Fibroblast of lung (primary cell): ENCODE data around the gene KIF1A. TPM values are rescaled to one million over a fixed set of nuclear protein-coding genes. Genes with fewer than 3 reads are reported as not detected.

Experiments
- DNase-seq, 2 donors: peaks; one replicate each; pipeline versions ENCODE4 v3.0.0 to v3.0.0-alpha.2; 2010; ENCODE audit warnings: low read depth in 2 of 2
- H2AFZ ChIP-seq: 2 replicates; pipeline ENCODE4 v1.5.1; 2012; ENCODE audit warnings: low read length, control low read depth, inconsistent platforms
- H3K27ac ChIP-seq: 2 replicates; pipeline ENCODE4 v1.5.1; 2011; ENCODE audit warnings: low read length, control low read depth; ENCODE audit not compliant: insufficient read depth
- H3K27me3 ChIP-seq: 2 replicates; pipeline ENCODE4 v1.5.1; 2011; ENCODE audit warnings: mild to moderate bottlenecking, low read length; ENCODE audit not compliant: control insufficient read depth, insufficient read depth
- H3K36me3 ChIP-seq: 2 replicates; pipeline ENCODE4 v1.5.1; 2011; ENCODE audit warnings: low read length; ENCODE audit not compliant: control insufficient read depth, insufficient read depth
- H3K4me1 ChIP-seq: 2 replicates; pipeline ENCODE4 v1.5.1; 2011; ENCODE audit warnings: low read length; ENCODE audit not compliant: control insufficient read depth, insufficient read depth; ENCODE audit errors: extremely low read depth
- H3K4me2 ChIP-seq: 2 replicates; pipeline ENCODE4 v1.5.1; 2011; ENCODE audit warnings: low read length, control low read depth; ENCODE audit not compliant: insufficient read depth; ENCODE audit errors: extremely low read depth
- H3K4me3 ChIP-seq, 4 experiments: fragments of 200-600 bp in 1 of 4; sonication (generic) in 1 of 4; replicated peaks in 1 of 4; 2 replicates each; pipeline ENCODE4 v1.5.1; 2011 to 2016; ENCODE audit warnings: low read length in 4 of 4, low read depth in 3 of 4, mild to moderate bottlenecking in 3 of 4, control low read depth in 2 of 4, inconsistent platforms in 1 of 4, mixed read lengths in 1 of 4; ENCODE audit not compliant: insufficient read depth in 1 of 4; ENCODE audit errors: control extremely low read depth in 1 of 4
- H3K79me2 ChIP-seq: 2 replicates; pipeline ENCODE4 v1.5.1; 2012; ENCODE audit warnings: mild to moderate bottlenecking, low read length, inconsistent platforms; ENCODE audit not compliant: control insufficient read depth, insufficient read depth
- H3K9ac ChIP-seq: 2 replicates; pipeline ENCODE4 v1.5.1; 2011; ENCODE audit warnings: mild to moderate bottlenecking, low read length, control low read depth; ENCODE audit not compliant: insufficient read depth
- H3K9me3 ChIP-seq: 2 replicates; pipeline ENCODE4 v1.5.1; 2012; ENCODE audit warnings: low read depth, low read length; ENCODE audit not compliant: control insufficient read depth, insufficient read depth
- H4K20me1 ChIP-seq: 2 replicates; pipeline ENCODE4 v1.5.1; 2011; ENCODE audit warnings: low read length; ENCODE audit not compliant: control insufficient read depth, insufficient read depth; ENCODE audit errors: extremely low read depth
- CTCF ChIP-seq, 2 donors: IDR thresholded peaks in 1 of 2; conservative IDR thresholded peaks in 1 of 2; 1 replicate in 1 of 2; 2 replicates in 1 of 2; pipeline ENCODE4 v1.5.1; 2011 to 2012; ENCODE audit warnings: low read length in 2 of 2, control low read depth in 1 of 2, inconsistent platforms in 1 of 2, low read depth in 1 of 2, mild to moderate bottlenecking in 1 of 2
- EZH2 ChIP-seq: IDR thresholded peaks from 2 replicates; pipeline ENCODE4 v1.5.1; 2012; ENCODE audit warnings: low read length, control low read depth, mild to moderate bottlenecking; ENCODE audit errors: missing control alignments
- polyA plus RNA-seq, 2 donors: library from polyadenylated mRNA; depleted of rRNA in 1 of 2; stranded (reverse) in 1 of 2; unstranded in 1 of 2; fragments of >200 nt; gene quantifications; 2 replicates each; pipeline ENCODE4 v1.2.1, GENCODE V29; 2011 to 2012; ENCODE audit warnings: missing spikeins in 1 of 2
- total RNA-seq: library from RNA; depleted of rRNA; stranded (reverse); fragments of >200 nt; gene quantifications from 2 replicates; pipeline ENCODE4 v1.2.1, GENCODE V29; 2014

The KIF1A gene
- total and polyA plus RNA-seq, 2 donors (not counting 1 experiment from before 2014, with no cell fraction given) = 0.05 TPM; not detected in 1

- Histone ChIP-seq H4K20me1 (no peaks in the 10 kb centered on the region), H3K36me3 (no peaks in the 10 kb centered on the region), H3K4me3 (no peak overlapping the region), H3K9ac (no peak overlapping the region), H3K27me3 (peaks cover 13% of the 10 kb centered on the region), H3K4me2 (no peak overlapping the region), H3K4me1 (no peaks in the 10 kb centered on the region), H3K27ac (no peak overlapping the region), H2AFZ (no peak overlapping the region), H3K79me2 (no peaks in the 10 kb centered on the region), H3K9me3 (no peaks in the 10 kb centered on the region)
- TF ChIP-seq EZH2 (no peak), CTCF (conservative IDR thresholded peaks at IDR 0.05 in 1 of 2, IDR thresholded peaks at IDR 0.05 in 1 of 2; ENCODE audit: low read depth in 1 of 2, low read length in 2 of 2) (no peak)
- DNase-seq = no peak
Measured at GRCh38 chr2:240711296-240711695, 108.7 kb downstream of the KIF1A start.

GRCh38 chr2:240708457-240708856 is 111.6 kb downstream of the KIF1A start:
- H3K79me2 ChIP-seq = no peaks in the 10 kb centered on the region
- H3K27ac ChIP-seq = no peak overlapping the region
- no peak overlapping the region for H3K9ac ChIP-seq
- no peaks in the 10 kb centered on the region for H3K4me1 ChIP-seq
- H3K4me2 ChIP-seq = no peak overlapping the region
- no peaks in the 10 kb centered on the region for H3K36me3 ChIP-seq
- H4K20me1 ChIP-seq = no peaks in the 10 kb centered on the region
- no peaks in the 10 kb centered on the region for H3K9me3 ChIP-seq
- H3K4me3 ChIP-seq = no peak overlapping the region
- peaks cover 15% of the 10 kb centered on the region for H3K27me3 ChIP-seq
- no peak overlapping the region for H2AFZ ChIP-seq
- TF ChIP-seq CTCF (conservative IDR thresholded peaks at IDR 0.05 in 1 of 2, IDR thresholded peaks at IDR 0.05 in 1 of 2; ENCODE audit: low read depth in 1 of 2, low read length in 2 of 2) = no peak
- no peak for TF ChIP-seq EZH2
- DNase-seq = no peak

GRCh38 chr2:240707821-240708220 is 112.2 kb downstream of the KIF1A start:
- no peak overlapping the region for H3K27ac ChIP-seq
- no peak overlapping the region for H3K4me2 ChIP-seq
- no peaks in the 10 kb centered on the region for H4K20me1 ChIP-seq
- H3K9me3 ChIP-seq = no peaks in the 10 kb centered on the region
- no peak for DNase-seq
- H3K9ac ChIP-seq = no peak overlapping the region
- H3K4me3 ChIP-seq = no peak overlapping the region
- no peak for TF ChIP-seq EZH2
- no peak for TF ChIP-seq CTCF (conservative IDR thresholded peaks at IDR 0.05 in 1 of 2, IDR thresholded peaks at IDR 0.05 in 1 of 2; ENCODE audit: low read depth in 1 of 2, low read length in 2 of 2)
- no peaks in the 10 kb centered on the region for H3K36me3 ChIP-seq
- H3K79me2 ChIP-seq = no peaks in the 10 kb centered on the region
- no peaks in the 10 kb centered on the region for H3K4me1 ChIP-seq
- H2AFZ ChIP-seq = no peak overlapping the region
- peaks cover 15% of the 10 kb centered on the region for H3K27me3 ChIP-seq
